D721Med (cell line): ENCODE data around the gene VTA1.
"Not testable (repeated sequence)": the region's sequence is repeated elsewhere in the genome, so short reads cannot be mapped to it uniquely, and the experiment has no call there.

Experiments
- DNase-seq: peaks from one replicate; pipeline ENCODE4 v3.0.0; 2011; ENCODE audit warnings: low spot score; ENCODE audit not compliant: insufficient read length
- FAIRE-seq: peaks from 2 replicates; lab custom pipeline; 2011; peaks lifted over from hg19 to GRCh38; lab: Jason Lieb, UNC
- CTCF ChIP-seq: IDR thresholded peaks from 2 replicates; pipeline ENCODE4 v1.5.1; 2012; ENCODE audit warnings: mild to moderate bottlenecking, control low read depth; ENCODE audit not compliant: insufficient read depth; ENCODE audit errors: missing control alignments

Gene VTA1

GRCh38 chr6:142130814-142131213 is 16.2 kb upstream of the VTA1 start:
- no peak for TF ChIP-seq CTCF
- FAIRE-seq (no peak), DNase-seq (no peak)

DNA sequence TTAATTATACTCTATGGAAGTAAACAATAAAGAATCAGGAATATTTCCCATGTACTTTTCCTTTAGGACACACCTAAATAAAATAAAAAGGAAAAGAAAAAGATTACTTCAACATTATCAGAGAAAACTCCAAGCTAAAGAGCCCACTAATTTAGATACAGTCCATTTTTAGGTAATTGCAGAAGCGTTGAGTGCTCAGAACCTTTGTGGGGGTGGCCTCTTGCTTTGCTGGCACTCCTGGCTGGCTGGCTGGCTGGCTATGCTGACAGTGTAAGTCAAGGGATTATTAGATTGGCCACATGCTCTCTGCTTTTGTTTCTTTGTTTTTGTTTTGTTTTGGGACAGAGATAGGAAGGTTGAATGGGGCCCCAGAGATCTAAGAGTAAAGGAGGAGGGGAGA is 14.4 kb upstream of the VTA1 start, which contains the start of gene GJE1:
Gene GJE1 (plus strand): TSS at position 301 of the 400 bp plus-strand sequence. CDS start 234 bp downstream, outside the sequence.
- TF ChIP-seq CTCF, result no peak
- no peak for DNase-seq
- FAIRE-seq, result no peak

DNA sequence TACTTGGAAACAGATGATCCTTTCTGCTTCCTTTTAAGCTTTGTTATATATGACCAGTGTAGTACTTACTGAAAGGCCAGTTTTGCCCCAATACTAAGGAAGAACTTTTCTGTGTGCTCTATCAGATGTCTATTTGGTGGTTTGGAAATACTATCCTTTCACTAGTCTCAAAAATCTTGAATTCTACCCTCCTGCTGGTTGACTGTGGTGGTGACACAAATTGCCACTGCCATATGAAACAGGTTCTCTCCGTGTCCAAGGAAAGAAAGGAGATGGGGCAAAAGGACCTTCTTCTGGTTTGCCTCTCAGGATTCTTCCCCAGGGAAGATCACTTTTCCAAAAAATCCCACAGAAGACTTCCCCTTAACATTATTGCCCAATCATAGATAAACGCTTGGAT is 8.2 kb upstream of the VTA1 start:
- DNase-seq, result no peak
- FAIRE-seq, result no peak
- TF ChIP-seq CTCF, result no peak

DNA sequence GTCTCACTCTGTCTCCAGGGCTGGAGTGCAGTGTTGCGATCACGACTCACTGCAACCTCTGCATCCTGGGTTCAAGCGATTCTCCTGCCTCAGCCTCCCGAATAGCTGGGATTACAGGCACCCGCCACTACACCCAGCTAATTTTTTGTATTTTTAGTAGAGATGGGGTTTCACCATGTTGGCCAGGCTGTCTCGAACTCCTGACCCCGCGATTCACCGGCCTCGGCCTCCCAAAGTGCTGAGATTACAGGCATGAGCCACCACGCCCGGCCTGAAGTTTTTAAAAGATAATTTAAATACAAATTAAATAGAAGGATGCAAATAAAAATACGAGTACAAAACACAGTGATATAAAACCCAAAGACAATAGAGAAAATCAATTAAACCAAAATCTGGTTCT is 5.5 kb upstream of the VTA1 start:
- not testable (repeated sequence) for FAIRE-seq, DNase-seq

- DNase-seq, result no peak
- no peak for TF ChIP-seq CTCF
- no peak for FAIRE-seq
These were observed 5.7 kb downstream of the VTA1 start for GRCh38 chr6:142152746-142153145.

- no peak for TF ChIP-seq CTCF
- FAIRE-seq (no peak), DNase-seq (no peak)
These were observed 6.1 kb downstream of the VTA1 start for GRCh38 chr6:142153196-142153595.

DNA sequence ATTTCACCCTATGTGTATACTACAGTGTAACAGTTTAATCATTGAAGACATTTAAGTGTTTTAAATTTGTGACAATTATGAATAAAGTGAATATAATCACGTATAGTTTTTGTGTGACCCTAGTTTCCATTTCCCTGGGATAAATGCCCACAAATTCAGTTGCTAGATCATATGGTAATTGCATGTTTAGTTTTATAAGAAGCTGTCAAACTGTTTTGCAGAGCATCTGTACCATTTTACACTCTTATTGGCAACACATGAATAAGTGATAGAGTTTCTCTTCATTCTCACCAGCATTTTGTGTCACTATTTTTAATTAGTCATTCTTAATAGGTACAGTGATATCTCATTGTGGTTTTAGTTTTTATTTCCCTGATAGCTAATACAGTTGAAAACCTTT is 7.3 kb downstream of the VTA1 start:
- TF ChIP-seq CTCF, result no peak
- DNase-seq (no peak), FAIRE-seq (no peak)

GRCh38 chr6:142155091-142155490 is 8.0 kb downstream of the VTA1 start:
- DNase-seq (no peak), FAIRE-seq (no peak)
- TF ChIP-seq CTCF, result no peak
